CD8-positive, alpha-beta memory T cell (primary cell): ENCODE results near the gene SDF4. TPM values are rescaled to one million over a fixed set of nuclear protein-coding genes. Genes with fewer than 3 reads are reported as not detected.

Source experiments
- CTCF ChIA-PET: fragments of 350-600 bp; sonication (Branson Sonifier 250); formaldehyde crosslinking; loops from one replicate; lab custom pipeline; 2021; ENCODE audit warnings: antibody characterized with exemption; lab: Charles Lee
- POLR2A ChIA-PET: fragments of 350-600 bp; sonication (Branson Sonifier 250); formaldehyde crosslinking; loops from one replicate; lab custom pipeline; 2021; ENCODE audit warnings: antibody characterized with exemption; lab: Charles Lee
- DNase-seq, 5 donors: peaks; one replicate each; pipeline versions ENCODE4 v3.0.0 to v3.0.0-alpha.2; 2020 to 2022; ENCODE audit warnings: mixed read lengths in 1 of 5
- H3K27ac ChIP-seq: one replicate; pipeline ENCODE4 v1.7.0; 2013; ENCODE audit warnings: low read depth, mild to moderate bottlenecking, low read length, moderate library complexity
- H3K27me3 ChIP-seq: 2 replicates; pipeline ENCODE4 v1.7.0; 2013; ENCODE audit warnings: low read length, mild to moderate bottlenecking; ENCODE audit not compliant: insufficient read depth, poor library complexity, severe bottlenecking
- H3K36me3 ChIP-seq: 2 replicates; pipeline ENCODE4 v1.7.0; 2013; ENCODE audit warnings: mild to moderate bottlenecking, low read length, moderate library complexity; ENCODE audit not compliant: insufficient read depth
- H3K4me1 ChIP-seq: 2 replicates; pipeline ENCODE4 v1.7.0; 2013; ENCODE audit warnings: mild to moderate bottlenecking, low read length, moderate library complexity; ENCODE audit not compliant: insufficient read depth
- H3K4me3 ChIP-seq: 2 replicates; pipeline ENCODE4 v1.7.0; 2013; ENCODE audit warnings: mild to moderate bottlenecking, low read length
- H3K9me3 ChIP-seq: 2 replicates; pipeline ENCODE4 v1.7.0; 2013; ENCODE audit warnings: mild to moderate bottlenecking, low read length
- H3K27ac Mint-ChIP-seq, 8 donors: one replicate each; pipeline ENCODE4 v1.8.0; 2020 to 2021; ENCODE audit warnings: mixed read lengths in 8 of 8, mild to moderate bottlenecking in 6 of 8, inconsistent platforms in 3 of 8, moderate library complexity in 3 of 8
- H3K27me3 Mint-ChIP-seq, 2 donors: one replicate each; pipeline ENCODE4 v1.8.0; 2020 to 2021; ENCODE audit warnings: mixed read lengths in 2 of 2, mild to moderate bottlenecking in 1 of 2, moderate library complexity in 1 of 2
- H3K36me3 Mint-ChIP-seq, 3 donors: one replicate each; pipeline ENCODE4 v1.8.0; 2020 to 2021; ENCODE audit warnings: mixed read lengths in 3 of 3, inconsistent platforms in 1 of 3, mild to moderate bottlenecking in 1 of 3
- H3K4me1 Mint-ChIP-seq, 3 donors: one replicate each; pipeline ENCODE4 v1.8.0; 2020 to 2021; ENCODE audit warnings: mixed read lengths in 3 of 3, inconsistent platforms in 1 of 3, mild to moderate bottlenecking in 1 of 3
- H3K4me3 Mint-ChIP-seq, 7 donors: one replicate each; pipeline ENCODE4 v1.8.0; 2020 to 2021; ENCODE audit warnings: mixed read lengths in 7 of 7, mild to moderate bottlenecking in 6 of 7, moderate library complexity in 4 of 7, inconsistent platforms in 2 of 7
- H3K9me3 Mint-ChIP-seq, 5 donors: one replicate each; pipeline ENCODE4 v1.8.0; 2020 to 2022; ENCODE audit warnings: mixed read lengths in 5 of 5, mild to moderate bottlenecking in 3 of 5, moderate library complexity in 2 of 5, inconsistent platforms in 1 of 5
- polyA plus RNA-seq: library from polyadenylated mRNA; unstranded; fragments of 300-500 nt; fragmentation: Illumina TruSeq; gene quantifications from one replicate; pipeline ENCODE4 v1.2.3, GENCODE V29; 2021
- total RNA-seq, 2 experiments: library from RNA; stranded (reverse); gene quantifications; one replicate each; pipeline ENCODE4 v1.2.3, GENCODE V29; 2021

The SDF4 gene
- total and polyA plus RNA-seq, 3 experiments from 2014 or later = 108 to 169 (median 158) TPM

DNA sequence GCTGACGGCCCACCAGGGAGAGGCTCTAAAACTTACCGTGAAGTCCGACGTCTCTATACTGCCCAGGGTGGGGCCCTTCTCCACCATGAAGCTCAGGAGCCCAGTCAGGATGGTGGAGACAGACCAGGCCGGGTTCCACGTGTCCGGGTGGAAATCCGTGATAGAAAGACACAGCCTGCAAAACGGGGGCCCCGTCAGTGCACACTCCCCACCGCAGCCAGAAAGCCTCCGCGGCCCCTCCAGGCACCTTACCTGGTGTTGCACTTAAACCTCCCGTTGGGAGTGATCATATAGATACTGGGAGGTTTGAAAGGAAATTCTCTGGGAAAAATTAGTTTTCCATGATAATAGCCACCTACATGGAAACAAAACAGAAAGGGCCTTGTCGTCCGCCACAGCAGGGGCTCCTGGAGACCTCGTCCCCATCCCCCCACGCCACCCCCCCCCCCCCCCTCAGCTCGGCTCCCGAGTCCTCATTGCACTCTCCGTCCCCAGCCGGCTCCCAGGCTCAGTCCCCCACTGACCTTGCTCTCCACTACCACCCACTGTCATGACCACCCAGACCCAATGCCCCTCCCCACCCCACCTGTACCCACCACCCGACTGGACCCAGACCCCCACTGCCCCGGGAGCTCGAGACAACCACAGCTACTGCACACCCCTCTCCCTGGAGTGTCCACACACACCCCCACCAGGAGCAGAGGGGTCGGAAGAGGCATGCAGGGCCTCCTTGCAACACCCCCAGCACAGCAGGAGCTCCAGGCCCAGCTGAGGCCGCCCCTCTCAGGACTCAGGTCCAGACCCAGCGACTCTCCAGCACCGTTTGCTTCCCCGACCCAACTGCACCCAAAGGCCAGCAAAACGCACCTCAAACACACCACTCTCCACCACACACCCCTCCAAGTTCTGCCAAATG lies 25.4 kb upstream of the SDF4 start:
- H3K4me3 Mint-ChIP-seq = no peak overlapping the region
- no peak for DNase-seq
- peaks cover 0 to 70% (median 5%) of the 10 kb centered on the region in 3 donors for H3K36me3 Mint-ChIP-seq
- Histone ChIP-seq H3K27ac (no peak overlapping the region), H3K27me3 (no peaks in the 10 kb centered on the region), H3K36me3 (peaks cover 17% of the 10 kb centered on the region), H3K4me3 (no peak overlapping the region), H3K9me3 (no peaks in the 10 kb centered on the region), H3K4me1 (no peaks in the 10 kb centered on the region)
- no peaks in the 10 kb centered on the region for H3K9me3 Mint-ChIP-seq
- peaks cover 6 to 16% (median 11%) of the 10 kb centered on the region in 3 donors for H3K4me1 Mint-ChIP-seq
- H3K27ac Mint-ChIP-seq = no peak overlapping the region
- CTCF ChIA-PET = interaction anchor here (0.7 kb wide), 1 partner anchor 97 kb away, joined by 3 read pairs; no protein-coding TSS in a partner anchor
- H3K27me3 Mint-ChIP-seq = no peaks in the 10 kb centered on the region
- POLR2A ChIA-PET = no interaction called here

- Mint-ChIP-seq H3K36me3 (peaks cover 0 to 59% (median 2%) of the 10 kb centered on the region in 3 donors), H3K4me1 (peaks cover 7 to 15% (median 8%) of the 10 kb centered on the region in 3 donors), H3K27ac (peak overlapping the region in 2 of 8 donors; percentile 14 to 66), H3K9me3 (no peaks in the 10 kb centered on the region), H3K4me3 (no peak overlapping the region), H3K27me3 (no peaks in the 10 kb centered on the region)
- no peak overlapping the region for H3K4me3 ChIP-seq
- POLR2A ChIA-PET = no interaction called here
- H3K4me1 ChIP-seq = peaks cover 9% of the 10 kb centered on the region
- H3K9me3 ChIP-seq = no peaks in the 10 kb centered on the region
- no peak for DNase-seq
- no peaks in the 10 kb centered on the region for H3K27me3 ChIP-seq
- CTCF ChIA-PET = no interaction called here
- peaks cover 8% of the 10 kb centered on the region for H3K36me3 ChIP-seq
- no peak overlapping the region for H3K27ac ChIP-seq
Measured at GRCh38 chr1:1255611-1256010, 23.8 kb upstream of the SDF4 start.

- Histone ChIP-seq H3K27ac (no peak overlapping the region), H3K36me3 (peaks cover 5% of the 10 kb centered on the region), H3K4me1 (peaks cover 13% of the 10 kb centered on the region), H3K9me3 (no peaks in the 10 kb centered on the region), H3K27me3 (no peaks in the 10 kb centered on the region), H3K4me3 (no peak overlapping the region)
- Mint-ChIP-seq H3K36me3 (peaks cover 0 to 54% (median 2%) of the 10 kb centered on the region in 3 donors), H3K4me1 (peaks cover 8 to 16% (median 12%) of the 10 kb centered on the region in 3 donors), H3K27me3 (no peaks in the 10 kb centered on the region), H3K4me3 (no peak overlapping the region), H3K27ac (no peak overlapping the region), H3K9me3 (no peaks in the 10 kb centered on the region)
- DNase-seq = no peak
- ChIA-PET POLR2A (no interaction called here), CTCF (interaction anchor here (0.9 kb wide), 1 partner anchor 120 kb away, joined by 3 read pairs; the partner anchor contains the start of gene AURKAIP1)
Measured at GRCh38 chr1:1255078-1255477, 23.3 kb upstream of the SDF4 start.

DNA sequence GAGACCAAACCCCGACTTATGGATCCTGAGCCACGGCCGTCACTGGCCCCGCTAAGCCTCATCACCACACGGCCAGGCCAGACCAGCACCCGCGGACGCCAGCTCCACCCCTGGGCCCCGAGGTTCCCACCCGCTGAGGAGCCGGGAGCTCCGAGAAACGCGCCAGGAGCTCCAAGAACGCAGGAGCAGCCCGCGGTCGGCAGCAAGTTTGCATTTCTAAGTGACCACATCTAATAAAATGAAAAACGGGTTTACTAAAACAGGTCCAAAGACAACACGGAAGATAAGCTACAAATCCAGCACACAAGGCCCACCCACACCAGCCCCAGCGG lies 22.8 kb upstream of the SDF4 start:
- peaks cover 0 to 50% (median 2%) of the 10 kb centered on the region in 3 donors for H3K36me3 Mint-ChIP-seq
- Histone ChIP-seq H3K9me3 (no peaks in the 10 kb centered on the region), H3K36me3 (peaks cover 5% of the 10 kb centered on the region), H3K4me3 (no peak overlapping the region), H3K27me3 (no peaks in the 10 kb centered on the region), H3K27ac (no peak overlapping the region), H3K4me1 (peaks cover 13% of the 10 kb centered on the region)
- H3K4me1 Mint-ChIP-seq = peaks cover 4 to 13% (median 13%) of the 10 kb centered on the region in 3 donors
- no peaks in the 10 kb centered on the region for H3K9me3 Mint-ChIP-seq
- no peak for DNase-seq
- H3K27ac Mint-ChIP-seq = no peak overlapping the region
- no peaks in the 10 kb centered on the region for H3K27me3 Mint-ChIP-seq
- ChIA-PET CTCF (interaction anchor here (0.9 kb wide), 1 partner anchor 121 kb away, joined by 3 read pairs; the partner anchor contains the start of gene AURKAIP1), POLR2A (no interaction called here)
- no peak overlapping the region for H3K4me3 Mint-ChIP-seq

- Histone ChIP-seq H3K36me3 (peaks cover 3% of the 10 kb centered on the region), H3K9me3 (no peaks in the 10 kb centered on the region), H3K27ac (no peak overlapping the region), H3K27me3 (no peaks in the 10 kb centered on the region), H3K4me1 (peaks cover 13% of the 10 kb centered on the region), H3K4me3 (no peak overlapping the region)
- DNase-seq = no peak
- Mint-ChIP-seq H3K27me3 (no peaks in the 10 kb centered on the region), H3K4me1 (peaks cover 3 to 14% (median 13%) of the 10 kb centered on the region in 3 donors), H3K27ac (no peak overlapping the region), H3K36me3 (peaks cover 0 to 45% (median 2%) of the 10 kb centered on the region in 3 donors), H3K9me3 (no peaks in the 10 kb centered on the region), H3K4me3 (no peak overlapping the region)
- POLR2A ChIA-PET = no interaction called here
- CTCF ChIA-PET = no interaction called here
Measured at GRCh38 chr1:1253972-1254666, 22.3 kb upstream of the SDF4 start.

DNA sequence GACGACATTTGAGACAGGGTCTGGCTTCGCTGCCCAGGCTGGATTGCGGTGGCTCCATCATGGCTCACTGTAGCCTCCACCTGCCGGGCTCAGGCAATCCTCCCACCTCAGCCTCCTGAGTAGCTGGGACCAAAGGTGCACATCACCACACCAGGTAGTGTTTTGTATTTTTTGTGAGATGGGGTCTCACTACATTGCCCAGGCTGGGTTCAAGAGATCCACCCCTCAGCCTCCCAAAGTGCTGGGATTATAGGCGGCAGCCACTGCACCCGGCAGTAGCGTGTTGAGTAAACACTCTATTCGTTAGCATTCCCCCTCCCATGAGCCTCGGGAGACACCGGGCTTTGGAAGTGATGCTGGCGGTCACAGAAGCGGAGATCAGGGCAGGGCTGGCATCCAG lies 21.5 kb upstream of the SDF4 start:
- H3K4me1 ChIP-seq = peaks cover 13% of the 10 kb centered on the region
- no peak overlapping the region for H3K4me3 Mint-ChIP-seq
- no peaks in the 10 kb centered on the region for H3K27me3 ChIP-seq
- DNase-seq = no peak
- CTCF ChIA-PET = no interaction called here
- H3K27ac Mint-ChIP-seq = peak overlapping the region in 1 of 8 donors; percentile 14
- peaks cover 3 to 14% (median 13%) of the 10 kb centered on the region in 3 donors for H3K4me1 Mint-ChIP-seq
- POLR2A ChIA-PET = no interaction called here
- H3K36me3 Mint-ChIP-seq = peaks cover 0 to 41% (median 2%) of the 10 kb centered on the region in 3 donors
- H3K36me3 ChIP-seq = no peaks in the 10 kb centered on the region
- no peaks in the 10 kb centered on the region for H3K9me3 Mint-ChIP-seq
- no peak overlapping the region for H3K27ac ChIP-seq
- H3K4me3 ChIP-seq = no peak overlapping the region
- H3K9me3 ChIP-seq = no peaks in the 10 kb centered on the region
- no peaks in the 10 kb centered on the region for H3K27me3 Mint-ChIP-seq

GRCh38 chr1:1250786-1251284 lies 19.0 kb upstream of the SDF4 start:
- H3K27ac ChIP-seq = no peak overlapping the region
- peaks cover 13% of the 10 kb centered on the region for H3K4me1 ChIP-seq
- Mint-ChIP-seq H3K4me1 (peaks cover 3 to 14% (median 13%) of the 10 kb centered on the region in 3 donors), H3K27ac (peak overlapping the region; percentile 50 to 97 (median 90)), H3K4me3 (peak overlapping the region in 6 of 7 donors; percentile 0 to 69 (median 55)), H3K36me3 (peaks cover 0 to 28% (median 2%) of the 10 kb centered on the region in 3 donors), H3K27me3 (no peaks in the 10 kb centered on the region), H3K9me3 (no peaks in the 10 kb centered on the region)
- H3K27me3 ChIP-seq = peaks cover 2% of the 10 kb centered on the region
- H3K36me3 ChIP-seq = no peaks in the 10 kb centered on the region
- peak in 4 of 5 donors; percentile 50 to 82 (median 66) for DNase-seq
- ChIA-PET CTCF (interaction anchor here (1.0 to 1.2 kb wide), 4 partner anchors 23 to 128 kb away, joined by 3 to 6 read pairs (median 4); no protein-coding TSS in a partner anchor), POLR2A (no interaction called here)
- peak overlapping the region; percentile 7 for H3K4me3 ChIP-seq
- no peaks in the 10 kb centered on the region for H3K9me3 ChIP-seq
